ENCODE data around the gene ETFBKMT. TPM values are rescaled to one million over a fixed set of nuclear protein-coding genes. Genes with fewer than 3 reads are reported as not detected.

Gene ETFBKMT
- polyA plus RNA-seq, 1 donor from 2014 or later: 1.7 TPM

GRCh38 chr12:31662176-31662849 is 2.8 kb downstream of the ETFBKMT start:
- H3F3A ChIP-seq (ENCODE audit: insufficient read depth, low read length, poor library complexity, severe bottlenecking): no peaks in the 10 kb centered on the region
- no peak overlapping the region for H3K27ac ChIP-seq (ENCODE audit: low read length)
- no peak for TF ChIP-seq MXI1 (conservative IDR thresholded peaks at IDR 0.05; ENCODE audit: poor library complexity, severe bottlenecking)
- no peak for TF ChIP-seq TAF1 (IDR thresholded peaks at IDR 0.05; ENCODE audit: low read depth)
- no peak for TF ChIP-seq EP300 (conservative IDR thresholded peaks at IDR 0.05; ENCODE audit: poor library complexity, severe bottlenecking)
- no peak for TF ChIP-seq POLR2AphosphoS5 (IDR thresholded peaks at IDR 0.05)
- no peak for TF ChIP-seq EZH2 (IDR thresholded peaks at IDR 0.05; ENCODE audit: borderline replicate concordance, insufficient read depth, low read length, poor library complexity, severe bottlenecking)
- no peak for TF ChIP-seq SMC3 (conservative IDR thresholded peaks at IDR 0.05; ENCODE audit: poor library complexity)
- no peak for TF ChIP-seq RAD21 (conservative IDR thresholded peaks at IDR 0.05)
- H3K79me2 ChIP-seq (replicated peaks; ENCODE audit: insufficient read depth, low read length): no peaks in the 10 kb centered on the region
- no peaks in the 10 kb centered on the region for H4K20me1 ChIP-seq (ENCODE audit: insufficient read depth)
- H3K4me2 ChIP-seq (ENCODE audit: low read length): no peak overlapping the region
- H3K4me3 ChIP-seq (ENCODE audit: low read length): no peak overlapping the region
- H3K9me2 ChIP-seq (ENCODE audit: insufficient read depth, low read length): no peaks in the 10 kb centered on the region
- no peak overlapping the region for H2AFZ ChIP-seq (ENCODE audit: low read depth, low read length)
- no peak overlapping the region for H3K9ac ChIP-seq (ENCODE audit: low read length)
- no peaks in the 10 kb centered on the region for H3K36me3 ChIP-seq (ENCODE audit: insufficient read depth, low read length)
- no peaks in the 10 kb centered on the region for H3K27me3 ChIP-seq (ENCODE audit: insufficient read depth, low read depth, low read length)
- no peaks in the 10 kb centered on the region for H3K9me3 ChIP-seq (ENCODE audit: low read length)

- H3F3A ChIP-seq (ENCODE audit: insufficient read depth, low read length, poor library complexity, severe bottlenecking): no peaks in the 10 kb centered on the region
- no peaks in the 10 kb centered on the region for H3K79me2 ChIP-seq (replicated peaks; ENCODE audit: insufficient read depth, low read length)
- no peaks in the 10 kb centered on the region for H3K9me2 ChIP-seq (ENCODE audit: insufficient read depth, low read length)
- no peaks in the 10 kb centered on the region for H3K27me3 ChIP-seq (ENCODE audit: insufficient read depth, low read depth, low read length)
- no peak overlapping the region for H2AFZ ChIP-seq (ENCODE audit: low read depth, low read length)
- no peak overlapping the region for H3K27ac ChIP-seq (ENCODE audit: low read length)
- no peak overlapping the region for H3K4me2 ChIP-seq (ENCODE audit: low read length)
- H3K4me3 ChIP-seq (ENCODE audit: low read length): no peak overlapping the region
- no peaks in the 10 kb centered on the region for H4K20me1 ChIP-seq (ENCODE audit: insufficient read depth)
- no peak overlapping the region for H3K9ac ChIP-seq (ENCODE audit: low read length)
- no peaks in the 10 kb centered on the region for H3K9me3 ChIP-seq (ENCODE audit: low read length)
- no peaks in the 10 kb centered on the region for H3K36me3 ChIP-seq (ENCODE audit: insufficient read depth, low read length)
- TF ChIP-seq TAF1 (IDR thresholded peaks at IDR 0.05; ENCODE audit: low read depth) (no peak), REST (IDR thresholded peaks at IDR 0.05; ENCODE audit: borderline replicate concordance) (no peak), EZH2 (IDR thresholded peaks at IDR 0.05; ENCODE audit: borderline replicate concordance, insufficient read depth, low read length, poor library complexity, severe bottlenecking) (no peak), RAD21 (conservative IDR thresholded peaks at IDR 0.05) (no peak), EP300 (conservative IDR thresholded peaks at IDR 0.05; ENCODE audit: poor library complexity, severe bottlenecking) (no peak), SMC3 (conservative IDR thresholded peaks at IDR 0.05; ENCODE audit: poor library complexity) (no peak), MXI1 (conservative IDR thresholded peaks at IDR 0.05; ENCODE audit: poor library complexity, severe bottlenecking) (no peak), CTCF (IDR thresholded peaks at IDR 0.05; ENCODE audit: poor library complexity, severe bottlenecking) (no peak), POLR2AphosphoS5 (IDR thresholded peaks at IDR 0.05) (no peak)
Measured at GRCh38 chr12:31663576-31663975, 4.1 kb downstream of the ETFBKMT start.

All from neural cell (in vitro differentiated cells).